A549 (cell line): ENCODE results near the gene TTC5. TPM values are rescaled to one million over a fixed set of nuclear protein-coding genes. Genes with fewer than 3 reads are reported as not detected.

Experiments used
- BHLHE40 ChIP-seq: IDR thresholded peaks from 2 replicates; pipeline ENCODE4 v1.6.1; 2012; ENCODE audit warnings: low read depth, low read length, inconsistent platforms
- CBX2 ChIP-seq: fragments of 200-600 bp; sonication (generic); IDR thresholded peaks from 2 replicates; pipeline ENCODE4 v1.6.1; 2016; ENCODE audit warnings: low read depth, mild to moderate bottlenecking, borderline replicate concordance
- CEBPB ChIP-seq, 2 experiments: fragments of >200 bp in 1 of 2; sonication (Bioruptor Twin) in 1 of 2; formaldehyde crosslinking in 1 of 2; IDR thresholded peaks; 2 replicates each; pipeline ENCODE4 v1.6.1; 2012 to 2016
- CHD4 ChIP-seq: fragments of 200-600 bp; sonication (generic); IDR thresholded peaks from 2 replicates; pipeline ENCODE4 v1.6.1; 2016; ENCODE audit warnings: antibody characterized with exemption, mild to moderate bottlenecking, borderline replicate concordance
- FOSB ChIP-seq: fragments of 250-450 bp; sonication (Bioruptor Pico); IDR thresholded peaks from 2 replicates; pipeline ENCODE4 v1.5.0; 2020; ENCODE audit warnings: mild to moderate bottlenecking, moderate library complexity
- FOSL2 ChIP-seq, 2 experiments: fragments of 450-650 bp in 1 of 2; fragments of >200 bp in 1 of 2; sonication (Bioruptor Twin) in 1 of 2; formaldehyde crosslinking; IDR thresholded peaks; 2 replicates each; pipeline versions ENCODE4 v1.5.0 to v1.6.1; 2016 to 2020; ENCODE audit warnings: mild to moderate bottlenecking in 1 of 2, moderate library complexity in 1 of 2
- FOXS1 ChIP-seq: fragments of 250-450 bp; sonication (Bioruptor Pico); IDR thresholded peaks from 2 replicates; pipeline ENCODE4 v1.5.0; 2020; ENCODE audit warnings: mild to moderate bottlenecking, moderate library complexity
- GATA3 ChIP-seq: IDR thresholded peaks from 2 replicates; pipeline ENCODE4 v1.6.1; 2012; ENCODE audit warnings: borderline replicate concordance
- HDAC2 ChIP-seq: fragments of 200-600 bp; sonication (generic); IDR thresholded peaks from 2 replicates; pipeline ENCODE4 v1.6.1; 2016
- HOXA7 ChIP-seq: fragments of 250-450 bp; sonication (Bioruptor Pico); IDR thresholded peaks from 2 replicates; pipeline ENCODE4 v1.5.0; 2020; ENCODE audit warnings: mild to moderate bottlenecking, moderate library complexity
- JUNB ChIP-seq: fragments of >200 bp; sonication (Bioruptor Twin); formaldehyde crosslinking; IDR thresholded peaks from 2 replicates; pipeline ENCODE4 v1.6.1; 2016
- KDM1A ChIP-seq: fragments of 200-600 bp; sonication (generic); IDR thresholded peaks from 2 replicates; pipeline ENCODE4 v1.6.1; 2016; ENCODE audit warnings: low read depth, mild to moderate bottlenecking
- MAFK ChIP-seq: fragments of 450-650 bp; IDR thresholded peaks from 2 replicates; pipeline ENCODE4 v1.6.1; 2014; ENCODE audit not compliant: partially characterized antibody
- MAZ ChIP-seq: fragments of 150-350 bp; IDR thresholded peaks from 2 replicates; pipeline ENCODE4 v1.6.1; 2014; ENCODE audit warnings: antibody characterized with exemption, low read depth, low read length, borderline replicate concordance
- NPAS2 ChIP-seq: fragments of 250-450 bp; sonication (Bioruptor Pico); IDR thresholded peaks from 2 replicates; pipeline ENCODE4 v1.8.0; 2022; ENCODE audit warnings: mild to moderate bottlenecking, moderate library complexity, borderline replicate concordance
- POLR2AphosphoS2 ChIP-seq: conservative IDR thresholded peaks from 2 replicates; pipeline ENCODE4 v1.6.1; 2012; ENCODE audit warnings: low read length, improper control_type of control experiment, inconsistent platforms
- RARB ChIP-seq: fragments of 250-450 bp; sonication (Bioruptor Pico); IDR thresholded peaks from 2 replicates; pipeline ENCODE4 v1.8.0; 2021; ENCODE audit warnings: mild to moderate bottlenecking, moderate library complexity
- RCOR1 ChIP-seq: fragments of 150-350 bp; IDR thresholded peaks from 2 replicates; pipeline ENCODE4 v1.6.1; 2014; ENCODE audit warnings: antibody characterized with exemption, low read length, low read depth
- RFX5 ChIP-seq: fragments of 450-650 bp; IDR thresholded peaks from 2 replicates; pipeline ENCODE4 v1.7.1; 2014; ENCODE audit warnings: antibody characterized with exemption, mild to moderate bottlenecking, moderate library complexity
- RNF2 ChIP-seq: fragments of 200-600 bp; sonication (generic); IDR thresholded peaks from 2 replicates; pipeline ENCODE4 v1.6.1; 2016; ENCODE audit warnings: low read depth, mild to moderate bottlenecking, antibody characterized with exemption, moderate library complexity, borderline replicate concordance
- SMC3 ChIP-seq: fragments of >200 bp; sonication (Bioruptor Twin); formaldehyde crosslinking; IDR thresholded peaks from 3 replicates; pipeline ENCODE4 v1.6.1; 2018; ENCODE audit warnings: inconsistent platforms
- SREBF2 ChIP-seq: fragments of 450-650 bp; IDR thresholded peaks from 2 replicates; pipeline ENCODE4 v1.6.1; 2014; ENCODE audit warnings: mild to moderate bottlenecking, moderate library complexity
- TFCP2L1 ChIP-seq: fragments of 250-450 bp; sonication (Bioruptor Pico); IDR thresholded peaks from 2 replicates; pipeline ENCODE4 v1.5.0; 2021; ENCODE audit warnings: mild to moderate bottlenecking
- TP53 ChIP-seq: fragments of 250-450 bp; sonication (Bioruptor Pico); IDR thresholded peaks from 2 replicates; pipeline ENCODE4 v1.5.0; 2021; ENCODE audit warnings: mild to moderate bottlenecking, moderate library complexity
- ZC3H11A ChIP-seq: fragments of 450-650 bp; IDR thresholded peaks from 2 replicates; pipeline ENCODE4 v1.6.1; 2014; ENCODE audit warnings: antibody characterized with exemption, mild to moderate bottlenecking
- ZNF302 ChIP-seq: fragments of 250-450 bp; sonication (Bioruptor Pico); IDR thresholded peaks from 2 replicates; pipeline ENCODE4 v1.9.0; 2021; ENCODE audit warnings: inconsistent platforms, mild to moderate bottlenecking, moderate library complexity
- ZSCAN20 ChIP-seq: fragments of 250-450 bp; sonication (Bioruptor Pico); IDR thresholded peaks from 2 replicates; pipeline ENCODE4 v1.8.0; 2022; ENCODE audit warnings: mild to moderate bottlenecking, moderate library complexity
- polyA plus RNA-seq, 4 experiments: library from polyadenylated mRNA; depleted of rRNA in 3 of 4; stranded (reverse); fragments of >200 nt; fragmentation: RNase III in 1 of 4; extraction: RNeasy Plus Mini Kit Qiagen cat#74134 plus additional on column Dnase treatment in 1 of 4; gene quantifications; 2 replicates in 3 of 4; 3 replicates in 1 of 4; pipeline ENCODE4 v1.2.3, GENCODE V29; 2011 to 2017
- TF ChIP-seq, protein P1 (sequence below): fragments of 250-450 bp; sonication (Bioruptor Pico); IDR thresholded peaks from 2 replicates; pipeline ENCODE4 v1.5.0; 2020; ENCODE audit warnings: low read depth, mild to moderate bottlenecking, moderate library complexity
- TF ChIP-seq, protein P2 (sequence below): fragments of 150-350 bp; IDR thresholded peaks from 2 replicates; pipeline ENCODE4 v1.6.1; 2014; ENCODE audit warnings: low read depth, mild to moderate bottlenecking, low read length
- TF ChIP-seq, protein P3 (sequence below): IDR thresholded peaks from 2 replicates; pipeline ENCODE4 v1.6.1; 2012
- TF ChIP-seq, protein P4 (sequence below): IDR thresholded peaks from 2 replicates; pipeline ENCODE4 v1.6.1; 2012; ENCODE audit warnings: low read depth, borderline replicate concordance
- TF ChIP-seq, protein P5 (sequence below): fragments of 450-650 bp; IDR thresholded peaks from 2 replicates; pipeline ENCODE4 v1.6.1; 2014; ENCODE audit warnings: antibody characterized with exemption
- TF ChIP-seq, protein P6 (sequence below): fragments of >200 bp; sonication (Bioruptor Twin); formaldehyde crosslinking; IDR thresholded peaks from 3 replicates; pipeline ENCODE4 v1.5.1; 2016
- TF ChIP-seq, protein P7 (sequence below): fragments of >200 bp; sonication (Bioruptor Twin); formaldehyde crosslinking; IDR thresholded peaks from 2 replicates; pipeline ENCODE4 v1.6.1; 2016
- TF ChIP-seq, protein P8 (sequence below): IDR thresholded peaks from 2 replicates; pipeline ENCODE4 v1.6.1; 2012

The TTC5 gene
- polyA plus RNA-seq, 2 of the 4 experiments (the other 2 are of a cell fraction) = 30.2 to 31.2 TPM

DNA sequence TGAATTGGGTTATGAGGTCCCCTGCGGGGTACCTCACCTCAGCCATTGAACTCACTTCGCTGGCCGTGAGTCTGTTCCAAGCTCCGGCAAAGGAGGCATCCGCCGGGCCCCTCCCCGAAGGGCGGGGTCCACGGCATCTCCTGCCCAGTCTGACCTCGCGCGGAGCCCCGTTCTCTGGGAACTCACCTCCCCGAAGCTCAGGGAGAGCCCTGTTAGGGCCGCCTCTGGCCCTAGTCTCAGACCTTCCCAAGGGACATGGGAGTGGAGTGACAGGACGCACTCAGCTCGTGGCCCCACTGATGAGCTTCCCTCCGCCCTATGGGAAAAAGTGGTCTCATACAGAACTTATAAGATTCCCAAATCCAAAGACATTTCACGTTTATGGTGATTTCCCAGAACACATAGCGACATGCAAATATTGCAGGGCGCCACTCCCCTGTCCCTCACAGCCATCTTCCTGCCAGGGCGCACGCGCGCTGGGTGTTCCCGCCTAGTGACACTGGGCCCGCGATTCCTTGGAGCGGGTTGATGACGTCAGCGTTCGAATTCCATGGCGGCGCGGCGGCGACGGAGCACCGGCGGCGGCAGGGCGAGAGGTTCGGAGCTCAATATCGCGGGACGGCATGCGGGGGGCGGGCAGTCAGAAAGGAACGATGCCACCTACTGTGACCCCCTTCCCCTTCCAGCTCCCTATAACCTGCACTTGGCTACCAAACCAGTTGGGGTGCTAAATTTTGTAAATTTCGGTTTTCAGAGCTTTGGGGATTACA lies 37.5 kb upstream of the TTC5 start, which contains the start of gene PARP2 (continued):
- TF ChIP-seq, protein P1, sequence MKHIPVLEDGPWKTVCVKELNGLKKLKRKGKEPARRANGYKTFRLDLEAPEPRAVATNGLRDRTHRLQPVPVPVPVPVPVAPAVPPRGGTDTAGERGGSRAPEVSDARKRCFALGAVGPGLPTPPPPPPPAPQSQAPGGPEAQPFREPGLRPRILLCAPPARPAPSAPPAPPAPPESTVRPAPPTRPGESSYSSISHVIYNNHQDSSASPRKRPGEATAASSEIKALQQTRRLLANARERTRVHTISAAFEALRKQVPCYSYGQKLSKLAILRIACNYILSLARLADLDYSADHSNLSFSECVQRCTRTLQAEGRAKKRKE (CRISPR knock-in tag) = peak; percentile 78; the same call in 1 of the 2 replicates
- TF ChIP-seq GATA3 (peak; percentile 32), RFX5 (0 out of 2 replicates have a peak, but pooled peaks have one; percentile 50), FOXS1 (CRISPR knock-in tag) (no peak), ZSCAN20 (CRISPR knock-in tag) (no peak), TP53 (CRISPR knock-in tag) (peak; percentile 98), RCOR1 (no peak), NPAS2 (no peak), RNF2 (no peak), POLR2AphosphoS2 (no peak), BHLHE40 (no peak), HOXA7 (CRISPR knock-in tag) (peak; percentile 99), HDAC2 (no peak), JUNB (no peak), CEBPB (IDR thresholded peaks at IDR 0.05) (peak in 1 of 2 experiments; percentile 30; a peak in 1 of 4 replicates), CBX2 (no peak), RARB (CRISPR knock-in tag) (peak; percentile 97), SMC3 (0 out of 3 replicates have a peak, but pooled peaks have one; percentile 11), CHD4 (no peak), FOSL2 (IDR thresholded peaks at IDR 0.05) (no peak), FOSL2 (CRISPR knock-in tag; IDR thresholded peaks at IDR 0.05) (peak; percentile 79), MAZ (0 out of 2 replicates have a peak, but pooled peaks have one; percentile 3), TFCP2L1 (CRISPR knock-in tag) (peak; percentile 100), FOSB (CRISPR knock-in tag) (peak; percentile 99), KDM1A (no peak), ZNF302 (no peak), MAFK (peak; percentile 82), ZC3H11A (no peak), SREBF2 (peak; percentile 75)
- TF ChIP-seq, protein P2, sequence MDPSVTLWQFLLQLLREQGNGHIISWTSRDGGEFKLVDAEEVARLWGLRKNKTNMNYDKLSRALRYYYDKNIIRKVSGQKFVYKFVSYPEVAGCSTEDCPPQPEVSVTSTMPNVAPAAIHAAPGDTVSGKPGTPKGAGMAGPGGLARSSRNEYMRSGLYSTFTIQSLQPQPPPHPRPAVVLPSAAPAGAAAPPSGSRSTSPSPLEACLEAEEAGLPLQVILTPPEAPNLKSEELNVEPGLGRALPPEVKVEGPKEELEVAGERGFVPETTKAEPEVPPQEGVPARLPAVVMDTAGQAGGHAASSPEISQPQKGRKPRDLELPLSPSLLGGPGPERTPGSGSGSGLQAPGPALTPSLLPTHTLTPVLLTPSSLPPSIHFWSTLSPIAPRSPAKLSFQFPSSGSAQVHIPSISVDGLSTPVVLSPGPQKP = no peak
- TF ChIP-seq, protein P3, sequence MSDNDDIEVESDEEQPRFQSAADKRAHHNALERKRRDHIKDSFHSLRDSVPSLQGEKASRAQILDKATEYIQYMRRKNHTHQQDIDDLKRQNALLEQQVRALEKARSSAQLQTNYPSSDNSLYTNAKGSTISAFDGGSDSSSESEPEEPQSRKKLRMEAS = peak; percentile 80
- TF ChIP-seq, protein P4, sequence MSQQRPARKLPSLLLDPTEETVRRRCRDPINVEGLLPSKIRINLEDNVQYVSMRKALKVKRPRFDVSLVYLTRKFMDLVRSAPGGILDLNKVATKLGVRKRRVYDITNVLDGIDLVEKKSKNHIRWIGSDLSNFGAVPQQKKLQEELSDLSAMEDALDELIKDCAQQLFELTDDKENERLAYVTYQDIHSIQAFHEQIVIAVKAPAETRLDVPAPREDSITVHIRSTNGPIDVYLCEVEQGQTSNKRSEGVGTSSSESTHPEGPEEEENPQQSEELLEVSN = peak; percentile 40; the same call in 1 of the 2 replicates
- TF ChIP-seq, protein P5, sequence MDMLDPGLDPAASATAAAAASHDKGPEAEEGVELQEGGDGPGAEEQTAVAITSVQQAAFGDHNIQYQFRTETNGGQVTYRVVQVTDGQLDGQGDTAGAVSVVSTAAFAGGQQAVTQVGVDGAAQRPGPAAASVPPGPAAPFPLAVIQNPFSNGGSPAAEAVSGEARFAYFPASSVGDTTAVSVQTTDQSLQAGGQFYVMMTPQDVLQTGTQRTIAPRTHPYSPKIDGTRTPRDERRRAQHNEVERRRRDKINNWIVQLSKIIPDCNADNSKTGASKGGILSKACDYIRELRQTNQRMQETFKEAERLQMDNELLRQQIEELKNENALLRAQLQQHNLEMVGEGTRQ = peak; percentile 18; the same call in 1 of the 2 replicates
- TF ChIP-seq, protein P6, sequence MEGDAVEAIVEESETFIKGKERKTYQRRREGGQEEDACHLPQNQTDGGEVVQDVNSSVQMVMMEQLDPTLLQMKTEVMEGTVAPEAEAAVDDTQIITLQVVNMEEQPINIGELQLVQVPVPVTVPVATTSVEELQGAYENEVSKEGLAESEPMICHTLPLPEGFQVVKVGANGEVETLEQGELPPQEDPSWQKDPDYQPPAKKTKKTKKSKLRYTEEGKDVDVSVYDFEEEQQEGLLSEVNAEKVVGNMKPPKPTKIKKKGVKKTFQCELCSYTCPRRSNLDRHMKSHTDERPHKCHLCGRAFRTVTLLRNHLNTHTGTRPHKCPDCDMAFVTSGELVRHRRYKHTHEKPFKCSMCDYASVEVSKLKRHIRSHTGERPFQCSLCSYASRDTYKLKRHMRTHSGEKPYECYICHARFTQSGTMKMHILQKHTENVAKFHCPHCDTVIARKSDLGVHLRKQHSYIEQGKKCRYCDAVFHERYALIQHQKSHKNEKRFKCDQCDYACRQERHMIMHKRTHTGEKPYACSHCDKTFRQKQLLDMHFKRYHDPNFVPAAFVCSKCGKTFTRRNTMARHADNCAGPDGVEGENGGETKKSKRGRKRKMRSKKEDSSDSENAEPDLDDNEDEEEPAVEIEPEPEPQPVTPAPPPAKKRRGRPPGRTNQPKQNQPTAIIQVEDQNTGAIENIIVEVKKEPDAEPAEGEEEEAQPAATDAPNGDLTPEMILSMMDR = no peak
- TF ChIP-seq, protein P7, sequence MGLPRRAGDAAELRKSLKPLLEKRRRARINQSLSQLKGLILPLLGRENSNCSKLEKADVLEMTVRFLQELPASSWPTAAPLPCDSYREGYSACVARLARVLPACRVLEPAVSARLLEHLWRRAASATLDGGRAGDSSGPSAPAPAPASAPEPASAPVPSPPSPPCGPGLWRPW = no peak
- TF ChIP-seq, protein P8, sequence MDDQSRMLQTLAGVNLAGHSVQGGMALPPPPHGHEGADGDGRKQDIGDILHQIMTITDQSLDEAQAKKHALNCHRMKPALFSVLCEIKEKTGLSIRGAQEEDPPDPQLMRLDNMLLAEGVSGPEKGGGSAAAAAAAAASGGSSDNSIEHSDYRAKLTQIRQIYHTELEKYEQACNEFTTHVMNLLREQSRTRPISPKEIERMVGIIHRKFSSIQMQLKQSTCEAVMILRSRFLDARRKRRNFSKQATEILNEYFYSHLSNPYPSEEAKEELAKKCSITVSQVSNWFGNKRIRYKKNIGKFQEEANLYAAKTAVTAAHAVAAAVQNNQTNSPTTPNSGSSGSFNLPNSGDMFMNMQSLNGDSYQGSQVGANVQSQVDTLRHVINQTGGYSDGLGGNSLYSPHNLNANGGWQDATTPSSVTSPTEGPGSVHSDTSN = peak; percentile 86
